NCI-H2107 (cell line): Measurements from ENCODE around the gene GLCE.
A peak's percentile ranks its signal among the peaks of the same experiment; 100 is the strongest.

Experiments
- DNase-seq: peaks from one replicate; lab custom pipeline; 2025; lab: John Stamatoyannopoulos, UW

The GLCE gene

DNA sequence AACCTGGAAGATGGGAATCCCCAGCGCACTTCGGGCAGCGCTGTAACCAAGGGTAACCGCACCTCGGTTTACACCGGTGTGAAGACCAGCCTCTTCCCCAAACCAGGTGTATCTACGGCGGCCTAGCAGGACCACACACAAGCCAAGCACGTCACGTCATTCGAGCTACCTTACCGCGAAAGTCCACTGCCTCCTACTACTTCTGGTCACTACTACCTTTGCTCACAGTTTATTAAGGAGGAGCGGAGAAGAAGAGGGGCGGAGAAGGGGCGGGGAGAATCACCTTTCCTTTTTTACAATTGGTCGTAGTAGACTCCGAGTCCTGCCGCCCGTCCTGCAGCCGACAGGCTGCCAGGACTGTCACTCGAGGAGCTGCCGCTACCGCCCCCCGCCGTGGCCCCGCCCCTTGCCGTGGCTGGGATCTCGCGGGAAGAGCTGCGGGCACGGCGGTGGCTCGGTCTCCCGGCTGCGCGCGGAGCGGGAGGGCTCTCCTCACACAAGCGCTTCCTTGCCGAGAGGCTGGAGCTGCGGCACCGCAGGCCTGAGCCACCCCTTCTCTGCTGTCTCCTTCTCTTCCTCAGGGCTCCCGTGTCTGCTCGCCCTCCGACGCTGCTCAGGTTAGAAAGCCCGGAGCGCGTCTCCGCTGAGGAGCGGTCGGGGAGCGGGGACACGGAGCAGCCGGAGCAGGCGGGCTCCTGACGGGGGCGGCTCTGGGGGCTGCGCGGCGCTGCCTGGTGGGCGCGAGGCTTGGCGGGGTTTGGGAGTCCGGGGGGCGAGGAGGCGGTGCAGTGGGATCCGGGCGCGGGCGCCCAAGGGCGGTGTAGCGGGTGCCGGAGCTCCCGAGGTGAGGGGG, at the start of gene GLCE:
Gene GLCE (plus strand): TSS at position 495 of the 853 bp plus-strand sequence. CDS start 95,172 bp downstream, outside the sequence.
- DNase-seq: peak; percentile 68

DNA sequence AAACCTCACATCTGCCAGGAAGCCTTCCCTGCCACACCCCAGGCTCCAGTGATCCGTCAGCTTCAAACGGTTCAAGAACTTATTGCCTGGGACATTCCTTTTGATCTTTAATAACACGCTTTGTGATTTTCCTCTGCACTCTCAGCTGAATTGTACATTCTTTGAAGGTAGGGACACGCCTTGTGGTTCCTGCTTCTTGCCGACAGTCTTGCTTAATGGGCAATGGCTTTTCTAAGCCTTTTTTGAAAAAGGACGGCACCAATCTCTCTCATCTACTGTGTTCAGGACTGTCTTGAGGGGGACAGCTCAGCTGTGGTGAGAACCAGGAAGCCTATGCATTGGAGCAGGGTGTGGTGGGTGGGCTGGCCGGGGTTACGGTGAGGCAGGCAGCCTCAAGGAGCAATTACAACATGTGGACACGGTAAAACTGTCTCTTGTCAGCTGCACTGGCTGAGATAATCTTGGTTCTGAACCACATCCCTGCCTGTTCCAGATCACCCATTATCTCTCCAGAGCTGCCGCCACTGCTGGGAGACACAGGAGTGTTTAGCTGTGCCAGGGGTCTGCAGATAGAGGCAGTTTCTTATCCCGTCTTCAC, 46.0 kb upstream of the GLCE start:
- DNase-seq: no peak

DNA sequence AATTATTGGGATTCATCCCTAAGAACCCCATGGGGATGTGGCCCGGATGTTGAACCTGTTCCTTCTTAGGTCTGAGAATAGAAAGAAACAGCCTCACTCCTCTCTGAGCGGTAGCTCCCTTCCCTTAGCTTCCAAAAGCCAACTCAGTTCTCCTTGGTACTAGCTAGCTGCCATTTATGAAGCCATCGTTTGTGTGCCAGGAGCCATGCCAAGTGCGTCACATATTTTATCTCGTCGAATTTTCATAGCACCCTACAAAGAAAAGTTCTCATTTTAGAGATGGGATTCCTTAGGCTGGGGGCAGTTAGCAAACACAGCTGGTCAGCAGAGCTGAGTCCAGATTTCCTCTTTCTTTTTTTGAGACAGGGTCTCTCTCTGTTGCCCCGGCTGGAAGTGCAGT, 45.4 kb upstream of the GLCE start:
- no peak for DNase-seq

DNA sequence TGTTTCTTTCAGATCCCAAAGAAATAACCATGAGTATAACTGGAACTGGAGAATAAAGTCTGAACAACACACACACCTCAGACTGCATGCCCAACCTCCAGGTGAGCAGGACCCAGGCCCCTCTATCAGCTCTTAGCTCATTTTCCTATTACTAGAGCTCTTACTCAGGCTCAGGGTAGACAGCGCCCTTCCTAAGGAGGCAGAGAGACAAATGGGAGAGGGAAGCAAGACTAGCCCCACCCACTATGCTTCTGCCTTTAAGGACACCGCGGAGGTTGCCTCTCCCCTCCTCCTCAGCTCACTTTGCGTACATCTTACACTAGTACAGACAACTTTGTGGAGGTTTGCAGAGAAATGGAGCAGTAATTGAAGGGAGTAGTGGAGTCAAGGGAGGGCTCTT, 44.0 kb upstream of the GLCE start:
- no peak for DNase-seq

DNA sequence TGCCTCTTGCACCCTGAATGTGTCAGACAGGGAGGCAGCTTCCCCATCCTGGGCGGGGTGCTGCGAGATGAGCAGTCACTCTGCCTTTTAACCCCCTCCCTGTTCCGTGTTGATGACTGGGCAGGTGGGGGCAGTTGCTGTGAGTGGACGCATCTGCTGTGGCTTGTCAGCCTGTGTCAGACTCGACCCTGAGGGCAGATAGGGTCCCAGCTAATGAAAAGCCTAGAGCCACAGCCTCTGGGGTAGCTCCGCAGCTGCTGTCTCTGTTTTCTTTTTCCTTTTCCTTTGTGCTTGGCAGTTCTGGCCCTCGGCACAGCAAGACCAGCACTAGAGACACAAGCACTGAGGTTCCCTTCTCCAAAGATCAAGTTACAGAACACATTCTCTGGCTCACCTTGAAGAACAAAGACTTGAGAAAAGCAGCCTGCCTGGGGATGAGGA, 43.0 kb upstream of the GLCE start:
- no peak for DNase-seq

DNA sequence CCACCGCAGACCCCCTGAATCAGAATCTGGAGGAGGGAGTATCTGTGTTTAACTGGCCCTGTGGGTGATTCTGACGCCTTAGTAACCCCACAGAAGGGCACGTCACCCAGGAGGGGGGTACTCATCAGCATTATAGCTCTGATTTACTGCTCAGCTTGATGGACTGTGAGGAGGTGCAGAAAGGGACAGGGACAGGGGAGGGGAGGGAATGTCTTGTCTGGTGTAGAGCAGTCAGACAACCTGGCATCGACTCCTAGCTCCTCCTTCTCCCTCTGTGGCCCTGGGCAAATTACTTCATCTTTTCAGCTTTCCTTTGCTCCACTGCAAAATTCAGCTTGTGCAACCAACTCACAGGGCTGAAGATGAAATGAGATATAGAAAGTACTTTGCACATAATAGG, 42.3 kb upstream of the GLCE start:
- DNase-seq: no peak

DNA sequence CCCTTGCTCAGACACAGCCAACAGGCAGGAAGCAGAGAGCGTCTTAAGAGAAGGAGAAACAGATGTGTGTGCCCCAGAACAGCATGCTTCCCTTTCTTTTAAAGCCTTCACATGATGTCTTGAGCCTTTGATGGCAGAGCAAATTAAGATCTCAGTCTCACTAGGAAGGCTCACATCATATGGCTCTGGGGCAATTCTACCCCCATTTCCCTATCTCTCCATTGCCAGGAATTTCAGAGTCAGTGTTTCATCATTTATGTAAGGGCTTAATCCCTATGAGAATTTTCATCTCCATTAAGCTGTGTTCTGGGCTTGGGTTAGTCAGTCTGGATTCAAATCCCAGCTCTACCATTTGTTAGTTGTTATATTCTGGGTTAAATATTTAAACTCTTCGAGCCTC, 41.4 kb upstream of the GLCE start:
- DNase-seq: no peak

DNA sequence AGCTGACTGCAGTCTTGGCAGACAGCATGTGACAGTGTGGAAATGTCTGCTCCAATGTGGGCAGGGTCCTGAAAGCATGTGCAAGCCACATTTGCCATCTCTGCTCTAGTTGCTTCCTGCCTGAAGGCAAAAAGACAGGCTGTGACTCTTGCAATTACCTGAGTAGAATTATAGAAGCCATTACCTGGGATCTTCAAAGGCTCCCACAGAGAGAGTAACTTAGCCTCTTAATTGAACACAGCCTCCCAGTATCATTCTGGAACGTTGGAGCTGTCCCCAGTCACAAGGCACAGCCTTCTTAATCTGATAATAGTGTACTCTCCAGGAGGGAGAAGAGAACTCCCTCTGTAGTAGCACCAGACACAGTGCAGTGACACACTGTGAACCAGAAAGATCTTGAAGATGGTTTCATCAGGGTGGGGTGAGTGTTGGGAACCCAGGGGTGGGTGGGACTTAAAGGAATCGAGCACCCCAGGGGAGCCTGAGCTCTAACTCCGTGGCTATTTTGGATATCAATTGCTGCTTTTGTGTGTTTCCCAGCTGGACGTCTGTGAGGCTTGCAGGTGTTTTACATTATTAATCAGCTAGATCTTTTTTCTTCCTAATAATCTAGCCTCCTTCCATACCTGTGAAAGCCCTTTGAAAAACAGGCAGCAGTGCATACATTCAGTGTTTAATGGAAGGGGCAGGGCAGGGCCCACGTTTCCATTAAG, 40.6 kb upstream of the GLCE start:
- no peak for DNase-seq

DNA sequence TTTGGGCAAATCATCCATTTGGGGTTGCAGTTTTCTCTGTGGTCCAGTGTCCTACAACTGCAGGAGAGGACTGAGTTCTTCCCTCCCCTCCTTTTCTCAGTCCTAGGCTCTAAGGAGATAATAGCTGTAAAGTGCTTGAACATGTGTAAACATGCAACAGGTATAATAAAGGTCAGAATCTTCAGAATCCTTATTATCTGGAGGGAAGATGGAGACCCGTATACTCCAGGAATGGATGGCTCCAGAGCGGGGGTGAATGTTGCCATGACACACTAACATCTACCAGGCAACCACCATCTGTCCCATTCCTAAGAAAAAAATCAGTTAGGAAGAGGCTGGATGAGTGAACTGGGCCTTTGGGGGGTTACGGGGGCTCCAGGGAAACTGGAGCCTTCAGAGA, 39.7 kb upstream of the GLCE start:
- DNase-seq: no peak

DNA sequence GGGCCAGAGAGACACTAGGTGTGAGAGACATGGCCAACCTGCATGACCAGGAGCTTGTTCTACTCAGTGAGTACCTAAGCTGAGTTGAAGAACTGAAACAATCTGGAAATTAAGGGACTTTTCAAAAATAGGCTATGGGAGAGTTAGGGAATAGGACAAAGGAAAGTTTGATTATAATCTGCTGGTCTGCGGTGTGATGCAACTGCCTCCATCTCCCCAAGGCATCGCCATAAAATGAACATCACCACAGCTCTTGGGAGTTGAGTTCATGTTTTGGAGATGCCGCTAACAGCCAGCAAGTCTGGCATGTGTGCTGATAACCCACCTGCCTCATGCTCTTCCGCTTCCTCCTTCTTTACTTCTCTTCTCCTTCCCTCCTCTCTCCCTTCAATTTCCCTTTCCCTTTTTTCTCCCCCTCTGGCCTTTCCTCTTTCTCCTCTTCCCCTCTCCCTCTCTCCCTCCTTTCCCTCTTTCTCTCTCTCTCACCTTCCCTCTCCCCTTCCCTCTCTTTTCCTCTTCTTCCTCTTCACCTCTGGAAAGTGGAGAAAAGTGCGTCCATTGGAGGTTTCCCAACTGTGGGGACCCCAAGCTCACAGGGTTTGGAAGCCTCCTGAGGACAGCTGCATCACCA, 39.1 kb upstream of the GLCE start:
- no peak for DNase-seq

DNA sequence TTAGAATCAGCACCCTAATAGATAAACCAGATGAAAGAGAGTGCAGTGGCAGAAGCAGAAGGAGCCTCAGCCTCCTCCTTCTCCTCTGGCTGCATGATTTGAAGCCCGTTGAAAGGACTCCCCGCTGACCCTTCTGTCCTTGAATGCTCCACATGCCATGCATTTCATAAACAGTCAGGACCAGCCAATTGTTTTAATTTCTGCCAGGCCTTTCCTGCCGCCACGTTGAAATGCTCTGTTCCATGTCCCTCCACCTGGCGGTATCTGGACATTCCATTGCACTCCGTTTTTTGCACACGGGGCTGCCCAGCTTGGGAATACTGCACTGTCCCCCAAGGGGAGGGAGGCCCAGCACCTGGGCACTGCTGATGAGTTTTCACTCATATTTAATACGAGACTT, 35.2 kb upstream of the GLCE start:
- DNase-seq: no peak

DNA sequence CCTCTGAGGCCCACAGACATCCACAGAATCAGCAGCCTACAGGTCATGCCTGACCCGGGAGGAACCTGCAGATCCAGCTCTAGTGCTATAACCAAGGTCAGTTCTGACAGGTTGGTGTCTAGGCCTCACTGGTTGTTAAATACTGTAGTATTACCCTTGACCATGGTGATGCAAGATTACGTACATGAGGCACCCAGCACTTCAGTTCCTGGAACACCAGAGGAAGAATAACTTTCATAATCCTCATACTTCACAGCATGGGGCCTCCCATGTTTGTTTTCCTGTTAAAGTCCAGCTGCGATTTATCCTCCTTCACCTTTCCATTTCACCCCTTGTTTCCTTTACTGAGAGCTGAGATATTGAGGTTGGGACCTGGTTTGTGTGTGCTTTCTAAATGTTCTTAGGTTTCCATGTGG, 34.4 kb upstream of the GLCE start:
- no peak for DNase-seq

DNA sequence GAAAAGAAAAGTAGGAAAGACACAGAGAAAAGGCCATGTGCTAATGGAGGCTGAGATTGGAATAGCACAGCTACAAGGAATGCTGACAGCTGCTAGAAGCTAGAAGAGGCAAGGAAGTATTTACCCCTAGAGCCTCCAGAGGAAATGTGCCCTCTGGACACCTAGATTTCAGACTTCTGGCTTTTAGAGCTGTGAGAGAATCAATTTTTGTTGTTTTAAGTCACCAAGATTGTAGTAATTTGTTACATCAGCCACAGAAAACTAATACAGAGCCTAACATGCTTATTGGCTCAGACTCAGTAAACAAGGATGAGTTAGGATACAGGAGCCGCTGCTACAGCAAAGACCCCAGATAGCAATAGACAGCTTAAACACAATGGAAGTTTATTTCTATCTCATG, 33.1 kb upstream of the GLCE start:
- DNase-seq: no peak

DNA sequence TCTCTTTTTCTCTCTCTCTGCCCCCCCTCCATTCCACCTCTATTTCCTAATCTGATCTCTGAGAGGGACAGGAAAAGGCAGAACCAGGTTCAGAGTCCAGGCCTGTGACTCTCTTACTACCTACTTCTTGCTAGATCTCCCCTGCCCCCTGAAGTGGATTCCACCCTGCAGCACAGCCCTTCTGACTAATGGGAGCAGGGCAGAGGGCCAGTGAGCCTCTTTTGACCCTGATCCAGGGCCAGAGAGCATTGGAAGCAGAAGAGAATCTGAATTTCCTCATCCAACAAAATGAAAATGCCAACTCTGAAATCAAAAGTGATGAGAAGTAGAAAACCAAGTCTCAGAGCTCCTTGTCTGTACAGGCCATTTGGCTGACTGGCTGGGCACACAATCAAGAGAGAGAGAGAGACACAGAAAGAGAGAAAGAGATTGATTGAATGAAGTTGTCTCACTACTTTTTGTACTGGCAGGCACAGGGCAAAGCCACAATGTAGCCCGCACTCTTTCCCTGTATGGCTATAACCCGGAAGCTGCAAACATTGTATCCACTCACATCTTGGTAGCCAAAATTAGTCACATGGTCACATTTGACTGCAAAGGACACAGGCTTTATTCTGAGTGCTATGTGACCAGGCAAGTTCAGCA, 31.6 kb upstream of the GLCE start:
- no peak for DNase-seq

DNA sequence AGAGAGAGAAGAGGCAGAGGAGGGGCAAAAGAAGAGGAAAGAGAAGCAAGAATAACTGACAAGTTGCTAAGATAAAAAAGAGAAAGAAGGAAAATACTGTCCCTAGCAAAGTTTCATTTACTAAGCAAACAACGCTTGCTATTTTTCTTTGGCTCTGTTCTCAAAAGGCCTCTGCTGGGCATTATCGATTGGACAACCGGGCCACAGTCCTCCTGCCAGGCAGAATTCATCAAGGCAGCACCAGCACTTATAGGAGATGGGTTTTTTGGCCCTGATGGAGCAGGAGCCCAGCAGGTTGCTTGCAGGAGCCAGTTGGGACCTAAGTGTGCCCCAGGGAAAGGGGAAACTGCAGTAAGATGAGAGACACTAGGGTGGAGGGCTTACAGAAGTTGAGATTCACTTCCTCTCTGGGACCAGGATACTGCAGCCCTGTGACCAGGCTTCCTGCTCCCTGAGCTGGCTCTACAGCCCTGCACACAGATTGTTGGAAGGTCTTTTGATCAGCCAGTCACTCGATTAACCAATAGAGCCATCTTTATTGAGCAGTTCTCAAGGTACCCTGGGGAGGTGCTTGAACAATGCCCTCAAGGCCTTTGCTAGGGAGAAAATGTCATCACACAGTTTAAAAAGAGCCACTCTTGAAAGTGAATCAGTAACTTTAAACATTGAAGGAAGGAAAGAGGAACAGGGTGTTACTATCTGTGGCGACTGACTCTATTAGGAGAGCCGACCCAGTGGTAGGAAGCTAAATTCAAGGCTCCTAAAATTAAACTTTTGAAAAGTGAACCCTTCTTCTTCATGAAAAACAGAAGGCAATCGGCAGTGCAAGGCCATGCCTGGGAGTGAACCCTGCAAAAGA, 28.8 kb upstream of the GLCE start:
- DNase-seq: no peak

DNA sequence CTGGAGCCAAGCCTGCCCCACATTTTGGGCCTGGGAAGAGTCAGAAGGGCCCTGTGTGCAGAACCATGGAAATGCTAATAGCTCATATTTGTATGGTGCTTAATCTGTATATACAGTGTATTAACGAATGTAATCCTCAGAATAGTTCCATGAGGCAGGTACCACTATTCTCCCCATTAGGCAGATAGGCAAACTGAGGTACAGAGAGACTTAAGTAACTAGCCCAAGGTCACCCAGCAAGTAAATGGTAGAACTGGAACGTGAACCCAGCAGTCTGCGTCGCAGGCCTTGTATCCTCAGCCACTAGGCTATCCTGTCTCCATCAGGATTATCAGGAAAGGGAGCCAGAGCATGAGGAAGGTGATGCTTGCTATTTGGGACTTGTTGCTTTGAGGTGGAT, 28.0 kb upstream of the GLCE start:
- no peak for DNase-seq

DNA sequence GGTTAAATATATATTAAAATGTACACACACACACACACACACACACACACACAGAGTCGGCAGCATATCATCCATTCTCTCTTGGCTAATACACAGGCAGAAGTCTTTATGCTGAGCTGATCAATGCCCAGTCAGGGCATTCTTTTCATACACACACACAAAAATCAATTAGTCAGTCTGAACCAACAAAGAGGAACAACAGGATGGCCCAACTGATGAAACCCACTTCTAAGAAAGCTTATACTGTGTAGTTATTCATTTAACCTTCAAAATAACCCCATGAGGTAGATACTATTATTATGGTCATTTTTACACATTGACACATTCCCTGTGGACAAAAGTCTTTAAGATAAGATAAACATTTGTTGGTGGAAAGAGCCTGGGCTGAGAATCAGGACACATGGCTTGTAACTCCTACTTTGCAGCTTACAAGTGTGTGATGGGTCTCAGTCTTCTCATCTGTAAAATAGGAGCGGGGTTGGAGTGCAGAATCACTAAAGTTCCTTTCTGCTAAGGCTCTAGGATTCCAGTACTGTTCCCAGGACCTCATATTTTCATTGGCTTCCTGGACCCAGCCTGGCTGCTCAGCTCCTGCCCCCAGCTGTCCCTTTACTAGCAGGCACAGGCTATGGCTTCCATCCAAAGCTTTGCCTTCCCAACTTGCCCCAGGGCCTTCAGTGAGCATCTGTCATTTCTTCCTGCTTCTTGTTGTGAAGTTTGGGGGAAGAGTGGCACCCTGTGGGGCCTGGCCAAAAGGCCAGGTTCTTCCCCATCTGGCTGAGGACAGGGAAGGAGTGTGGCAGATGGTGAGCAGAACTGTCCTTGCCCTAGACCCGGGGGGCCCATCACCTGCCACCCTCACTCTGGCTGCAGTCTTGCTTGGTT, 27.2 kb upstream of the GLCE start:
- no peak for DNase-seq

DNA sequence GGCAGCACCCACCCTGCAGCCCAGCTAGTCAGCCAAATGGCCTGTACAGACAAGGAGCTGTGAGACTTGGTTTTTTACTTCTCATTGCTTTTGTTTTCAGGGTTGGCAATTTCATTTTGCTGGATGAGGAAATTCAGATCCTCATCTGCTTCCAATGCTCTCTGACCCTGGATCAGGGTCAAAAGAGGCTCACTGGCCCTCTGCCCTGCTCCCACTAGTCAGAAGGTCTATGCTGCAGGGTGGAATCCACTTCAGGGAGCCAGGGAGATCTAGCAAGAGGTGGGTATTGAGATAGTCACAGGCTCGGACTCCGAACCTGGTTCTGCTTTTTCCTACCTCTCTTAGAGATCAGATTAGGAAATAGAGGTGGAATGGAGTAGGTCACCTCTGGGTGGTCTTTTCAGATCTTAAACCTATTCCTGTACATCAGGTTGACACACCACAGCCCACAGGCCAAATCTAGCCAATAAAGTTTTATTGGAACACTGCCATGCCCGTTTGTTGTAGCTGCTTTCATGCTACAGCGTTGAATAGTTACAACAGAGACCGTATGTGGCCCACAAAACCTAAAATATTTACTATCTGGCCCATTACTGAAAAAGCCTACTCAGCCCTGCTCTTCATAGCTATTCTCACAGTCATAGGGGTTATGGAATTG, 26.4 kb upstream of the GLCE start:
- no peak for DNase-seq

DNA sequence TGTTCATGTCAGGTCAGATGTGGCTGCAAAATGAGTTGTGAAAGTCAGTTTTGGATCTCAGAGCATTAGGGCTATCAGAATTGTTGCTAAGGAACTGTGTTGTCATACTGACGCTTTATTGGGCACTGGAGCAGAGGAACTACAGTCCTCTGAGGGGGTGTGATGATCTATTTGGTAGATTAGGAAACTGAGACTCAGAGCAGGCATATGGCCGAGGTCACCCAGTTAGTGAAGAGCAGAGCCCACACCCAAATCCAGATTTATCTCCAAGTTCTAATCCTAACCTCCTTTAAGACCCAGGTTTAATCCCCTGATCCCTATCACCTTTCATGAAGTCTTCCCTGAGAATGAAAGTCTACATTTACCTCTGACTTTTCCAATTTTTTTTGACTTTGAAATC, 25.6 kb upstream of the GLCE start:
- no peak for DNase-seq

DNA sequence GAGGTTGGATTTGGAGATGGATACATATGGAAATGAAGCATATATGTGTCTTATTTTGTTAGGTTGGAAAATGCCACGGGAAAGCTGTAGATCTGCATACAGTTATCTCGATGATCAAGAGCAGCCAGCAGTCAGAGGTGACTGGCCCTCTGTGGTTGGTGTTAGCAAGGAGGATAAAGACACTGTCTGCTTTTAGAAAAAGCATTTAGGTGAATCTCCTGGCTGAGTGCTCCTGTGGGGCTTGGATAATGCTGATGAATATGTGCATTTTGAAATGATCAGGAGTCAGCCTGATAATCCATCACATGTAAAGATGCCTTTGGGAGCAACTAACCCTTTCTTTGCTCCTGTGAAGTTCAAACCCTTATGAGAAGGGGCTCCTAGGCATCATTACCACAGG, 24.9 kb upstream of the GLCE start:
- no peak for DNase-seq
